DMS114 treated with DMSO at 0.1 percent for 48 hours (cell line): ENCODE measurements around the gene PLOD3.
"Not testable (repeated sequence)": the region's sequence is repeated elsewhere in the genome, so short reads cannot be mapped to it uniquely, and the experiment has no call there.

Source experiments
- DNase-seq: peaks from one replicate; lab custom pipeline; 2025; ENCODE audit not compliant: unreplicated experiment; lab: John Stamatoyannopoulos, UW

The PLOD3 gene

GRCh38 chr7:101216001-101216859, 1.2 kb downstream of the PLOD3 start:
- DNase-seq = no peak

GRCh38 chr7:101212014-101212413, 5.4 kb downstream of the PLOD3 start:
- no peak for DNase-seq

- DNase-seq = no peak
These were observed 5.9 kb downstream of the PLOD3 start for GRCh38 chr7:101211501-101211900.

GRCh38 chr7:101210143-101210542, 7.2 kb downstream of the PLOD3 start:
- DNase-seq = no peak

- no peak for DNase-seq
These were observed 8.6 kb downstream of the PLOD3 start for GRCh38 chr7:101208794-101209193.

GRCh38 chr7:101207459-101207858, 9.9 kb downstream of the PLOD3 start:
- DNase-seq = no peak

- DNase-seq = no peak
These were observed 10.7 kb downstream of the PLOD3 start for GRCh38 chr7:101206665-101207042.

GRCh38 chr7:101205901-101206664, 11.3 kb downstream of the PLOD3 start:
- no peak for DNase-seq

GRCh38 chr7:101203740-101204738, 13.3 kb downstream of the PLOD3 start:
- not testable (repeated sequence) for DNase-seq

GRCh38 chr7:101202603-101202918, 14.8 kb downstream of the PLOD3 start:
- no peak for DNase-seq

- DNase-seq = no peak
These were observed 15.4 kb downstream of the PLOD3 start for GRCh38 chr7:101201695-101202602.

GRCh38 chr7:101200862-101201599, 16.4 kb downstream of the PLOD3 start, which contains the start of gene MOGAT3:
Gene MOGAT3 (minus strand): TSS chr7:101201036. CDS start chr7:101200854, 182 bp downstream.
- DNase-seq = no peak

GRCh38 chr7:101200504-101200861, 16.9 kb downstream of the PLOD3 start:
- no peak for DNase-seq

GRCh38 chr7:101199522-101199921, 17.9 kb downstream of the PLOD3 start:
- DNase-seq = not testable (repeated sequence)

GRCh38 chr7:101198476-101198875, 18.9 kb downstream of the PLOD3 start:
- no peak for DNase-seq

GRCh38 chr7:101197991-101198390, 19.4 kb downstream of the PLOD3 start:
- DNase-seq = no peak

GRCh38 chr7:101195884-101196283, 21.5 kb downstream of the PLOD3 start:
- DNase-seq = no peak

- DNase-seq = no peak
These were observed 28.3 kb downstream of the PLOD3 start for GRCh38 chr7:101189109-101189508.

GRCh38 chr7:101186844-101187428, 30.4 kb downstream of the PLOD3 start:
- no peak for DNase-seq
